ENCODE data around the gene LDLRAD3. TPM values are rescaled to one million over a fixed set of nuclear protein-coding genes. Genes with fewer than 3 reads are reported as not detected.

Gene LDLRAD3
- polyA plus RNA-seq, 1 donor = 26.6 TPM

DNA sequence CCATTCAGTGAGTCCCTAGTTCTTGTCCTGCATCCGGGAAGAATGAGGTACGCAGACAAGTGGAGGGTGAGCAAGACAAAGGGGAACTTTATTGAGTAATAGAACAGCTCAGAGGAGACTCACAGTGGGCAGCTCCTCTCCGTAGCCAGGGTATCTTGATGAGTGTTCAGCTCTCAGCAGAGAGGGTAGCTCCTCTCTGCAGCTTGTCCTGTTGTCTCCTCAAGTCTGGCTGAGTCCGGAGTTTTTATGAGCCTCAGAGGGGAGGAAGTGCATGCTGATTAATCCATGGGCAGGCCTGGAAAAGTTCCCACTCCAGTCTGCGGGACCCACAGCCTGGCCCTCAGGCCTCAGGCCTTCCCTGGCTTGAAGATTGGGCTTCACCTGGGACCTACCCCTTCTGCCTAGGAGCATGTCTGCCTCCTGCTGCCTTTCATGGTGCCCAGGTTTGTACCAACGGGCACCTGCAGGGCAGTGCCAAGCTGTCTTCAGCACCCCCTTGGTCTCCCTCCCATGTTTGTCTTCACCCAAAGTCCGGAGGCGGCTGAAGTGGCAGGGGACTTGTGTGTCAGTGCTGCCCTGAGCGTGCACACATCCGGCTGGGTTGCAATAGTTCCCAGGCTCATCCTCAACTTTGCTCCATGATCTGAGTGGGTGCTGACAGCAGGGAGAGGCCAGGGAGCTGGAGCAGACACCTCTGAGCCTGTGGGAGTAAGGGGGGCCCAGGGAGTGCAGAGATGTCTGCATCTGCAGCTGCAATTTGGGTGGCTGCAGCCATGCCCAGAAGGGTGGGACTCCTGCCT, 134.2 kb downstream of the LDLRAD3 start:
- DNase-seq = no peak

DNA sequence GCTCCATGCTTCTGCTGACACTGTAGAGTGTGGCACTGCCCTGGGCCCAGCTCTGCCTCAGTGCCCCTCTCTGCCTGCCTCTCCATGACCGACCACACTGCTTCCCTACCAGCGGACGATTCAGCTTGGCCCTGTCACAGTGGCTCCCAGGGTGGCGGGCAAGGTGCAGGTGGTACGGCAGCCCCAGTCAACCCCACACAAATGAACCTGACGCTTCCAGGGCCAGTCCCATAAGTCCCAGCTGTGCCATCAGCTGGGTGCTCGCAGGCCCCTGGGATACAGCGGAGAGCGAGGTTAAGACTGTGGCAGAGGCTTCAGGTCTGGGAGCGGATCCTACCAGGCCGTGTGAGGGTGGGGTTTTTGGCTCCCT, 134.8 kb downstream of the LDLRAD3 start:
- no peak for DNase-seq

- no peak for DNase-seq
Observed at GRCh38 chr11:36079878-36080675, 136.2 kb downstream of the LDLRAD3 start.

- DNase-seq = no peak
Observed at GRCh38 chr11:36081274-36081945, 137.5 kb downstream of the LDLRAD3 start.

DNA sequence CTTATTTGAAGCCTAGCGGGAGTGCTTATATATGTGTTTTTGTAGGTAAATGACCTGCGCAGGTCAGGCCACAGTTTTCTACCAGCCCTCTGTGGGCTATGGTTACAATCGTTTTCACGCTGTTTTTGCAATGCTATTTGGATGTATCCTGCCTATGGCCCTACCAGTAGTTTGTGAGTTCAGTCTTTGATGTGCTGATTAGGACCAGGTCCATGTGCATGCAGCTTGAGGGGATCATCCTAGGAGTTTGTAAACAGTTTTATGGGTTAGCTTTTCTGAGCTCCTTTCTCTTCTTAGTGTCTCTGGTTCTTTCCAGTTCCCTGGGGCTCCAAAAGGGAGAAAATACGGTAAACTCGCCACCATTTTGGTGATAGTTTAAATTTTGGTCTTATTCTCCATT, 142.5 kb downstream of the LDLRAD3 start:
- DNase-seq = no peak

GRCh38 chr11:36088266-36088972, 144.6 kb downstream of the LDLRAD3 start:
- peak; percentile 38 for DNase-seq

- no peak for DNase-seq
Observed at GRCh38 chr11:36089920-36090319, 146.1 kb downstream of the LDLRAD3 start.

DNA sequence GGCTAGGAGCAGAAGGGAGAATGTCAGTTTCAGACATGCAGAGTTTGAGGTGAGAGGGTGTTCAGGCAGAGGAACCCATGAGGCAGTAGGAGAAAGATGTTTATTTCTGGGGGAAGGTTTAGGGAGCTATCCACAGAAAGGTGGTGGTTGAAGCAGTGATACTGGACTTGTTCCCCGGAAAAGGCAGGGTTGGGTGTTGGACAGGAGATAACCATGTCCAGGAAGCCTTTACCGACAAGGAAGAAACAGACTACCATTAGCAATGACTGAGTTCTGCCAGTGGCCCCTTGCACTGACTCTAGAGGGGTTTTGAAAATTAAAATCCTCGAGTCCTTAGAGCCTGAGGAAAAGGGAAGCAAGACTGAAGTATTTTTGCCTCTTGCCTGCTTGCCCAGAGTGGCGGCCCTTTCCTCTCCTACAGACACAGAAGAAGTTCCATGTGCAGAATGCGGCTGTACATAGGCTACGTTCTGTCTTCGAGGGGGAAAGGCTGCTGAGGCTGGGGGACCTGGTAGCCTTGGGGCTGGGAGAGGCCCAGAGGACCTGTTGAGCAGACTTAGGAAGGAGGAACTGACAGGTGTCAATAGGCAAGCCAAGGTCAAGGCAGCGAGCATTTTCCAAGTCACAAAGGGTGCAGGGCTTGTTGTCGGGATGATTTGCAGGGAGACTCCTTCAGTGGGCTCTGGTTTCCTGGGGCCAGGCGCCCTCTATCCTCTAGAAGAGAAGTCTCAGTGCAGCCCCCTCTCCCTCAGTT, 146.7 kb downstream of the LDLRAD3 start:
- DNase-seq = no peak

- no peak for DNase-seq
Observed at GRCh38 chr11:36091256-36091811, 147.5 kb downstream of the LDLRAD3 start.

DNA sequence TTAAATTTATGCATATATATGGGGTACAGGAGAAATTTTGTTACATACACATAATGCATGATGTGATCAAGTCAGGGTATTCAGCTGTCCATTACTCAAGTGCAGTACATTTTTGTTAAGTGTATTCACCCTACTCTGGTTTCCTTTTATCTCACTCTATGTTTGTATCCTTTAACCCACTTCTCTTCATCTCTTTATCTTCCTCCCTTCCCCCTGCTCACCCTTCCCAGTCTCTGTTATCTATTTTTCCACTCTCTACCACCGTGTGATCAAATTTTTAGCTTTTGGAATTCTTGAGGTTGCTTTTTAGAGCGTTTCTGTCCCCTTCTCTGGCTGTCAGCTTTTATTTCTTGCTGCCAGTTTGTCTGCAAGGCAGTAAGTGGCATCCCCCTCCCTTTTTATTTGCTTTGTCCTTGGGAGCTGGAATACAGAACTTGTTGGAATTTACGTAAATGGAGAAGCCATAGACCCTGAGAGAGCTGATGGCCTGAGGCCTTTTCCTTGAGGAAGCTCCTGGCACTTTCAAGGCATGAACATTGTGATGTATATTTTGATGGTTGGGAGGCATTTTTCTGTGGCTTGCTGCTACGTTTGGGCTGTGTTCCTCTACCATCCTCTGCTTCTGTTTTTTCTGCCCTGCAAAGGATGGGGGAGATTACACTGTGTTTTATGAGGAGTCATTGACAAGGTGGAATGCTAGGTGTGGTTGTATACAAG, 148.6 kb downstream of the LDLRAD3 start:
- no peak for DNase-seq

DNA sequence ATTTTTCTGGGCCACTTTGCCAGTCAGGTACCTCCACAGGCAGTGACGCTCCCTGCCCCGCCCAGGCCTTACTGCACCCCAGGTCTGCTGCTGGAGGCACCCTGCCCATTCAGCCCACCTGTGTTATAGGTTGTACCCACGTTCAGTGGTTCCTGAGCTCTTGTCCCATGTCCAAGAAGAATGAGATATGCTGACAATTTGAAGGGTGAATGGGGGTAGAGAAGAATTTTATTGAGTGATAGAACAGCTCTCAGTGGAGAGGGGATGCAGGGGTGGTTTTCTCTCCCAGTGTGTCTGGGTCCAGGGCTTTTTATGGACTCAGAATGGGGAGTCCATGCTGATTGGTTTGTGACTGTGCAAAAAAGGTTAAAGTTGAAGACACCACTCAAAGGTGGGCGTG, 149.7 kb downstream of the LDLRAD3 start:
- no peak for DNase-seq

GRCh38 chr11:36094164-36094563, 150.3 kb downstream of the LDLRAD3 start:
- DNase-seq = no peak

- no peak for DNase-seq
Observed at GRCh38 chr11:36095716-36096115, 151.9 kb downstream of the LDLRAD3 start.

DNA sequence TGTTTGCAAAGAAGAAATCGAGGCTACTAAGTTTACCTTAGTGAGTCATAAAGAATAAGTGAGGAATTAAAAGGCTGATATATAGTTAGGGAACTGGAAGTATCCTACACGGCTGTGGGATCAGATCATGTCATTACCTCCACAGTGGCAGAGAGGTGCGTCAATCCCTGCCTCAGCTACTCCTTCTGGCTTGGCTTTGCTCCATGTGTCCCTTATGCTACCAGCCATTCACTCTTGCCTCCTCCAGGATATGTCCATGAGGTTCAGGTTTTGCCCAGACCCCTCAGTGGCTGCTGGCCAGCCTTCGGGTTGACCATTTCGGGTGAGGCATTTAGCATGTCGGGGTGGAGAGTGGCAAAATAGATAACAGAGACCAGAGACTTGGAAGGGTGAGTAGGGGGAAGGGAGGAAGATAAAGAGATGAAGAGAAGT, 153.4 kb downstream of the LDLRAD3 start:
- no peak for DNase-seq

GRCh38 chr11:36098087-36098486, 154.2 kb downstream of the LDLRAD3 start:
- DNase-seq = no peak

DNA sequence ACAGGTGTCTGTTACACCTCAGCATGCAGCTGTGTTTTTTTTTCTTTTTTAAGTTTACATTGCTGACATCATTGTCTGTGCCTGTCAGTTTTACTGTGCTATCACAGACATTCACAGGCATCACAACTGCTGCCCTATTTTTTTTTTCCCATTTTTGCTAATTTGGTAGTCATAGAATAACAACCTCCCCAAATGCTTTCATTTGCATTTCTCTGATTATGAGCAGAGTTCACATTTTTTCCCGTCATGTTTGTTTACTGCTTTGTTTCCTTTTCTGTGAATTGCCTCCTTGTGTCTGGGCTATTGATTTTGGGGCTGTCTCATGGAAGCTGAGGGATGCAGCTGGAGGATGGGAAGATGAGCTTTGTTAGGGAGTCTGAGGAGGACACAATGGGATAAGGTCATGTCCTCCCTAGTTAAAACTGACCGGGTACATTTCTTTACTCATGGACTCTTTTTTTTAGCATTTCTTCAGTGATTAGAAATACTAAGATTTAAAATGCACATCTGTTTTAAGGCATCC, 155.1 kb downstream of the LDLRAD3 start:
- DNase-seq = no peak

DNA sequence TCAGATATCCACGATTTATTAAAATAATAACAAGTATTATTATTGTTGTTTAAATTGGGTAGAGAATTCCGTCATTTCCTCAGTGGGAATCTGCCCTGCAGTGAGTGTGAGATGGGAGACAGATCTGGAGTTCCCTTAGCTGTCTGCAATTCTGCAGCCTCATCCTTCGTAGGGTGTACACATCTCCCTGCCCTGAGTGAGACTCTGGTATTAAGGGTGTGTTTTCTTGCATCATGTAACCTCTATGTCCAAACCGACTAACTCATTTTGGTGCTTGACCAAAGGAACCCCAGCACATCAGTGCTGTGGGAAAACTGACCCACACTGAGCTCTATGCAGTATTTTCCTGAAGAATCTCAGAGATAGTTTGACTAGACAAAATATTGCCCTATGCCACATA, 157.6 kb downstream of the LDLRAD3 start:
- no peak for DNase-seq

- no peak for DNase-seq
Observed at GRCh38 chr11:36102868-36103267, 159.0 kb downstream of the LDLRAD3 start.

- DNase-seq = no peak
Observed at GRCh38 chr11:36103933-36104530, 160.2 kb downstream of the LDLRAD3 start.

GRCh38 chr11:36104660-36104992, 160.8 kb downstream of the LDLRAD3 start:
- DNase-seq = no peak

Measured in hindlimb muscle (tissue), 1 donor.